ENCODE data around the gene MIA.
"Not testable (repeated sequence)": the region's sequence is repeated elsewhere in the genome, so short reads cannot be mapped to it uniquely, and the experiment has no call there.

MIA gene

DNA sequence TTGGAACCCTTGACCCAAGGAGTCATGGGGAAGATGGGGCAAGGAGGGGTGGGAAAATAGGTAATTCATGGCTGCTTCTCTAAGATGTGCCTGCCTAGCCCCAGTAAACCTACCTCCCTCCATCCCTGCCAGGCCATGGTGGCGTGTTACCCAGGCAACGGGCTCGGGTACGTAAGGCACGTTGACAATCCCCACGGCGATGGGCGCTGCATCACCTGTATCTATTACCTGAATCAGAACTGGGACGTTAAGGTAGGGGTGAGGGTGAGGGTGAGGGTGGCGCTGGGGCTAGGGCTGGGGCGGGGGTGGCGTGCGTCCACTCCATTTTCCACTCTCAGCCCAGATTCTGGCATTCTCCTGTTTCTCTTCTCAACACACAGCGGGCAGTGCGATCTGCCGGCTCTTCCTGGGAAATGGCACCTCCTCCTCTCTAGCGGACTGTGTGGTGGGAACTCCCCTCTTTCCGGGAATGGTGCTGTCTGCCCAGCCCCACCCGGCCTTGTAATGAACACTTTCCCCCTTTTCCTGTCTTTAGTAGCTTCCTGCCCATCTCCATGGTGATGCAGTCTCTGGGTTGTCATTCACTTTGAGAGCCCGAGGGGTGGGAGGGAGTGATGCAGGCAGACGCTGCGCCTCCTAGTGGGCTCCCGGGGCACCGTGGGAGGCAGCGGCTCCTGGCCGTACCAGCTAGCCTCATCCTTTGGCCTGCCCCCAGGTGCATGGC is 31.3 kb downstream of the MIA start:
- peaks cover 95% of the 10 kb centered on the region for H3K4me1 Mint-ChIP-seq
- H3K27me3 Mint-ChIP-seq: peaks cover 12% of the 10 kb centered on the region
- H3K27ac Mint-ChIP-seq: peak overlapping the region; percentile 96
- CTCF ChIA-PET: interaction anchor here (0.5 to 5.0 kb wide), 20 partner anchors 8 to 173 kb away, joined by 3 to 24 read pairs (median 4); partner anchors contain the start of genes ACTMAP, RAB4B and SNRPA
- DNase-seq: peak; percentile 86
- H3K36me3 Mint-ChIP-seq: peaks cover 67% of the 10 kb centered on the region
- peak overlapping the region; percentile 81 for H3K4me3 Mint-ChIP-seq
- no peaks in the 10 kb centered on the region for H3K9me3 Mint-ChIP-seq

DNA sequence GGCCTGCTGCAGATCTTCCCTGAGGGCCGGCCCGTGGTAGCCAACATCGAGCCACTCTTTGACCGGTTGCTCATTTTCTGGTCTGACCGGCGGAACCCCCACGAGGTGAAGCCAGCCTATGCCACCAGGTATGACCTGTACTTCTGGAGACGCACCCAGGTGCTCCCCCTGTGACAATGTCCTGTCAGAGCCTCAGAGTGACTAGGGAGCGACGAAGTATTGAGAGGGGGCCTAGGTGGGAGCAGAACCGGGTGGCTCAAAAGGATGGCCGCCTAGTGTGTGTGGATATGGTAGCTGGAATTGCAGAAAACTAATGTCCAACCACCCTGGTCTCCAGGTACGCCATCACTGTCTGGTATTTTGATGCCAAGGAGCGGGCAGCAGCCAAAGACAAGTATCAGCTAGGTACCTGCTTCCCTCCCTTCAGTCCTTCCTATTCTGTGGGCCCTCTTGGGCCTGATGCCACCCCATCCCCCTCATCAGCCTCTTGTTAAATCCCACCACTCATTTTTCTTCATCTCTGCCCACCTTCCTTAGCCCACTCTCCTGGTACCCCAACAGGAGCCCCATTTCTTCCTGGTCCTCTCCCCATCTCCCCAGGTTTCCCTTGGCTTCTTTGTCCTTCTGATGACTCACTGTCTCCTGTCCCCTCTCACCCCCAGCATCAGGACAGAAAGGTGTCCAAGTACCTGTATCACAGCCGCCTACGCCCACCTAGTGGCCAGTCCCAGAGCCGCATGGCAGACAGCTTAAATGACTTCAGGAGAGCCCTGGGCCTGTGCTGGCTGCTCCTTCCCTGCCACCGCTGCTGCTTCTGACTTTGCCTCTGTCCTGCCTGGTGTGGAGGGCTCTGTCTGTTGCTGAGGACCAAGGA is 32.1 kb downstream of the MIA start:
- CTCF ChIA-PET: interaction anchor here (0.8 to 5.0 kb wide), 17 partner anchors 9 to 174 kb away, joined by 3 to 24 read pairs (median 4); partner anchors contain the start of genes ACTMAP, RAB4B and SNRPA

DNA sequence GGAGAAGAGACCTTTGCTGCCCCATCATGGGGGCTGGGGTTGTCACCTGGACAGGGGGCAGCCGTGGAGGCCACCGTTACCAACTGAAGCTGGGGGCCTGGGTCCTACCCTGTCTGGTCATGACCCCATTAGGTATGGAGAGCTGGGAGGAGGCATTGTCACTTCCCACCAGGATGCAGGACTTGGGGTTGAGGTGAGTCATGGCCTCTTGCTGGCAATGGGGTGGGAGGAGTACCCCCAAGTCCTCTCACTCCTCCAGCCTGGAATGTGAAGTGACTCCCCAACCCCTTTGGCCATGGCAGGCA is 32.7 kb downstream of the MIA start:
- DNase-seq: no peak
- H3K4me3 Mint-ChIP-seq: peak overlapping the region; percentile 24

More for the DNA sequence above, 32.1 kb downstream of the MIA start:
- DNase-seq: no peak
- no peaks in the 10 kb centered on the region for H3K9me3 Mint-ChIP-seq
- H3K4me1 Mint-ChIP-seq: peaks cover 95% of the 10 kb centered on the region
- peak overlapping the region; percentile 96 for H3K27ac Mint-ChIP-seq
- peak overlapping the region; percentile 81 for H3K4me3 Mint-ChIP-seq
- peaks cover 59% of the 10 kb centered on the region for H3K36me3 Mint-ChIP-seq
- H3K27me3 Mint-ChIP-seq: peaks cover 20% of the 10 kb centered on the region

DNA sequence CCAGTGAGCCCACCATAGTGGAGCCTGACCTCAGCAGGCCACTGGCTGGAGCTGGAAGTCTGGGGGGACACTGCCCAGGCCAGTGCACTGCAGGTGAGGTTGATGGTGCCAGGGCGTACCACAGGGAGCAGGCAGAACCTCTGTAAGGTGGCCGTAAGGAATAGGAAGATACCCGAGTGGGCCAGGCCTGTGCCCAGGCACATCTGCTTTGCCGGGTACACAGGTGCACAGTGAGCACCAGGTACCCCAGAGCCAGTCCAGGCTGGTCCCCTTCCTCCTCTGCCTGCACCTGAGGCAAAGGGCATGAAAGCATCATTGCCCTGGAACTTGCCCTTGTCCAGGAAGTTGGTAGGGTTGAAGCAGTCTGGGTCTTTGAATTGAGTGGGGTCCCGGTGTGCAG is 33.2 kb downstream of the MIA start:
- DNase-seq: no peak
- CTCF ChIA-PET: interaction anchor here (1.2 to 5.0 kb wide), 4 partner anchors 10 to 147 kb away, joined by 3 to 24 read pairs (median 14); no protein-coding TSS in a partner anchor
- Mint-ChIP-seq H3K36me3 (peaks cover 55% of the 10 kb centered on the region), H3K27me3 (peaks cover 31% of the 10 kb centered on the region), H3K4me3 (no peak overlapping the region), H3K4me1 (peaks cover 91% of the 10 kb centered on the region), H3K9me3 (no peaks in the 10 kb centered on the region), H3K27ac (no peak overlapping the region)

More for the DNA sequence above, 32.7 kb downstream of the MIA start:
- Mint-ChIP-seq H3K36me3 (peaks cover 57% of the 10 kb centered on the region), H3K4me1 (peaks cover 95% of the 10 kb centered on the region), H3K27ac (peak overlapping the region; percentile 96), H3K9me3 (no peaks in the 10 kb centered on the region), H3K27me3 (peaks cover 26% of the 10 kb centered on the region)
- CTCF ChIA-PET: interaction anchor here (1.2 to 5.0 kb wide), 7 partner anchors 10 to 146 kb away, joined by 3 to 24 read pairs (median 9); partner anchors contain the start of gene RAB4B

DNA sequence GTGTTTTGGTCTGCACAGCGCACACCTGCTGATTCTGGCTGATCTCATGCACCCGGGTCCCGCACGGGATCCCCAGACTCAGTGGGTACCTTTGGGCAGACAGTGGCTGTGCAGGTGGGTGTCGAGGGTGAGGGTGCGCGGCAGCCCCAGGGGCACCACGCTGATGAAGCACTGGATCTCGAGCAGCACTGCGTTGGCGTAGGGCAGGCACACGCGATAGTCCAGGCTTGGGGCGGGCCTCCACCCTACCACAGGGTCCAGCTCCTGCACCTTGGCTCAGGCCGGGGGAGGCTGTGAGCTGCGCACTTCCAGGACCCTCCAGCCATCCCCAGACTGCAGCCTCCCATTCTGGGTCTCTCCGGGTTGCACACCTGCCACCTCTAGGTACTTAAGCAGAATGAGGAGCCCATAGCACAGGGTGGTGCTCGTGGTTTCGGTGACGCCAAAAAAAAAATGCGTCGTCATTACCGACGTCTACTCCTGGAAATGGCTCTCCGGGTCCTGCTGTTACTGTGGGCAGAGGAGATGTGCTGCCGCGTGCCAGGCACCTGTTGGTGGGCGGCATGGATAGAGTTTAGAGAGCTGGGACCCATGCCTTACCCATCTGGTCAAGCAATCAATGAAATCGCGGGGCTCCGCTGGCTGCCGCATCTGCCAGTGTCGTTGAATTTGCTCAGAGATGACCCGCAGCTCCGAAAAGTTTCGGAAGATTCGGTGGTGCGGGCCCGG is 34.2 kb downstream of the MIA start:
- no peak overlapping the region for H3K27ac Mint-ChIP-seq
- peaks cover 81% of the 10 kb centered on the region for H3K4me1 Mint-ChIP-seq
- H3K9me3 Mint-ChIP-seq: no peaks in the 10 kb centered on the region
- H3K4me3 Mint-ChIP-seq: no peak overlapping the region
- no peak for DNase-seq
- CTCF ChIA-PET: interaction anchor here (0.8 to 5.0 kb wide), 2 partner anchors 33 to 54 kb away, joined by 3 to 24 read pairs; no protein-coding TSS in a partner anchor
- H3K27me3 Mint-ChIP-seq: peaks cover 41% of the 10 kb centered on the region
- peaks cover 48% of the 10 kb centered on the region for H3K36me3 Mint-ChIP-seq

DNA sequence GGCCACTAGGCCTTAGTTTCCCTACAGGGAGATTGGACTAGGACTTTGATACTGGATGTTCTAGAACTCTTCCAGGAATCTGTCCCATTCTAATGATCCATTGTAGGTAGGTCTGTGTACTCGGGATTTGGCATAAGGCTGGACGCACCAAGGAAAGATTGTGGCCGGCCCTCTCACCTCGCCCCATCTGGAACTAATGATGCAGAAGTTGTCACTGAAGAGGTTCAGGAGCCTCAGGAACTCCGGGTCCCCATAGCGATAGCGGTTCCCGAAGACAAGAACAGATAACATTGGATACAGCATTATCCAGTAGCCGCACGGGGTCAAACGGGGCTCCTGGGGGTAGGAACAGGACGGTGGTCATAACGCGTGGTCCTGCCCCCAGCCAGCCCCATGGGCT is 34.8 kb downstream of the MIA start:
- CTCF ChIA-PET: interaction anchor here (0.8 kb wide), 1 partner anchor 33 kb away, joined by 3 read pairs; no protein-coding TSS in a partner anchor
- peak overlapping the region; percentile 68 for H3K27ac Mint-ChIP-seq
- H3K4me3 Mint-ChIP-seq: peak overlapping the region; percentile 87
- no peaks in the 10 kb centered on the region for H3K9me3 Mint-ChIP-seq
- peaks cover 74% of the 10 kb centered on the region for H3K4me1 Mint-ChIP-seq
- DNase-seq: no peak
- peaks cover 48% of the 10 kb centered on the region for H3K27me3 Mint-ChIP-seq
- H3K36me3 Mint-ChIP-seq: peaks cover 44% of the 10 kb centered on the region

DNA sequence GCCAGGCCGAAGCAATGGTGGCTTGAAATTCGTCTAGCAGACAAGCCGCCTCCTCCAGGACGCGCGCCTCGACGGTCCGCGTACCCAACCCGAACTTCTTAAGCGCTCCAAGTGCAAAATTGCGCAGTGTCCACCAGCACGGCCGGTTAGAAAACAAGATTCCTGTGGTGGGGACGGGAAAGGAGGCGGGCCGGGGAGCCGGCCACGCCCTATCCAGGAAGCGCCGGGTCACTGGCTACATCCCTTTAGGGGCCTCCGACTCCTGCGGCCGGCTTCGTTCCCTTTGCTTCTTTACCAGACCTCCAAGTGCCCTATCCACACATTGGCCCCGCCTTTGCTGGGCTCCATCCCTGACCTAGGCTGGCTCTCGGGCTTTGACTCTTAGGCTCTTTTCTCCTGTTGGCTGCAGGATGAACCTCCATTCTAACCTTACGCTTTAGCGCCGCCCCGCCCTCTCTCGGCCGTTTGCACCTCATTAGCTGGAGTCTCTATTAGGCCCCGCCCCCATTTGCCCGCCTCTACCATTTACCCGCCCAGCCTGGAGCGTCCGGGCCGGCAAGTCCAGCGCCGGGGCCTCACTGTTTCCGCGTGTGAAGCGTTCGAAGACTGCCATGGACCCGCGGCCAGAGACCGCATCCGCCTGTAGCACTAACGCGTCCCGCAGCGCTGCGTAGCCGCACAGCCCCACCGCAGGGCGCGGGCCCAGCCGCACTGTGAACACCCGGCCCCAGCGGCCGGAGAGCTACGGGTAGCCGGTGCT is 35.5 kb downstream of the MIA start:
- peaks cover 68% of the 10 kb centered on the region for H3K4me1 Mint-ChIP-seq
- peak; percentile 76 for DNase-seq
- H3K27me3 Mint-ChIP-seq: peaks cover 54% of the 10 kb centered on the region
- H3K36me3 Mint-ChIP-seq: peaks cover 37% of the 10 kb centered on the region
- H3K9me3 Mint-ChIP-seq, CTCF ChIA-PET: not testable (repeated sequence)
- peak overlapping the region; percentile 76 for H3K27ac Mint-ChIP-seq
- peak overlapping the region; percentile 87 for H3K4me3 Mint-ChIP-seq

DNA sequence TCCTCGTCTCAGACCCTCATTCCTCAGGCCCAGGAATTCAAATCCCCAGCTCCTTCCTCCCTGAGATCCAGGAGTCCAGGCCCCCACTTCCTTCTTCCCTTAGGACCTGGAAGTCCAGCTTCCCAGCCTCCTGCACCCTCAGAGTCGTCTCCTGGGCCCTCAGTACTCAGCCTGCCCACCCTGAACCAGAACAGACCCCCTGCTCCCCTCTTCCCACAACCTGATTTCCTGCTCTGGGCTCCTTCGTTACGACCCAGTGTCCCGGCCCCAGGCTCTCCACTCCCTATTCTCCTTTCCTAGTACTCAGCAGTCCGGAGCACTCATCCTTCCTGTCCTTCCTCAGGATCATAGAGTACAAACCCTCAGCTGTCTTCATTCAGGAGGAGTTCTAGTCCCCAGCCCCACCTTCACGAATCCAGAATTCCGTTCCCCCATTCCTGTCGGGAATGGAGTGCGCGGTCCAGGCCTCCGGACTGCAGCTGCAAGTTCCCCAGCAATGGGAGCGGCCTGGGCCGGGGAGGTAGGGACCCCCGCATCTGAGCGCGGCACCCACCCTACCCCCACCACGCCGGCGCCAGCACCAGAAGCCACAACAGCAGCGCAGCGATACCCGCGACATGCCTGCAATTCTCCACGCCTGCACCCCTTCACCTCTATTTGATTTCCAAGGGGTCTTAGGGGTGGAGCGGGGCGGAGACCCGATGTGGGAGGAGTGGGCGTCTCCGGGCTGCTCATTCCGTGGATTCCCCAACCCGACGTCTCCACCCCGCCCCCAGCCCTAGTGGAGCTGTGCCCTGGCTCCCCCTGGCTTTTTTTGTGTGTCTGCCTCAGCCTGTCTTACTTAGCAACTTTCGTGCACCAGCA is 36.4 kb downstream of the MIA start:
- Mint-ChIP-seq H3K4me3 (peak overlapping the region; percentile 87), H3K27ac (peak overlapping the region; percentile 58), H3K36me3 (peaks cover 36% of the 10 kb centered on the region), H3K4me1 (peaks cover 59% of the 10 kb centered on the region), H3K27me3 (peaks cover 61% of the 10 kb centered on the region), H3K9me3 (no peaks in the 10 kb centered on the region)
- DNase-seq: peak; percentile 50
- CTCF ChIA-PET: no interaction called here

DNA sequence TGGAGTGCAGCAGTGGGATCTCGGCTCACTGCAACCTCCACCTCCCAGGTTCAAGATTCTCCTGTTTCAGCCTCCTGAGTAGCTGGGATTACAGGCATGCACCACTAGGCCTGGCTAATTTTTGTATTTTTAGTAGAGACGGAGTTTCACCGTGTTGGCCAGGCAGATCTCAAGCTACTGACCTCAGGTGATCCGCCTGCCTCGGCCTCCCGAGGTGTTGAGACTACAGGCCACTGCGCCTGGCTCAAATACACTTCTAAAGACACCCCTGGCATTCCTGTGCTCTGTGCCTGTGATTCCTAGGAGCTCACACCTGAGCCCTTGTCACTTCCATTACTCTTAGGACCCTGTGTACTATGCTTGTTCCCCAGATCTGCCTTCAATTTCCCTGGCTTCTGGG is 37.2 kb downstream of the MIA start:
- H3K9me3 Mint-ChIP-seq, CTCF ChIA-PET, DNase-seq: not testable (repeated sequence)
- Mint-ChIP-seq H3K36me3 (peaks cover 29% of the 10 kb centered on the region), H3K4me3 (peak overlapping the region; percentile 87), H3K27ac (peak overlapping the region; percentile 37), H3K4me1 (peaks cover 50% of the 10 kb centered on the region), H3K27me3 (peaks cover 67% of the 10 kb centered on the region)

DNA sequence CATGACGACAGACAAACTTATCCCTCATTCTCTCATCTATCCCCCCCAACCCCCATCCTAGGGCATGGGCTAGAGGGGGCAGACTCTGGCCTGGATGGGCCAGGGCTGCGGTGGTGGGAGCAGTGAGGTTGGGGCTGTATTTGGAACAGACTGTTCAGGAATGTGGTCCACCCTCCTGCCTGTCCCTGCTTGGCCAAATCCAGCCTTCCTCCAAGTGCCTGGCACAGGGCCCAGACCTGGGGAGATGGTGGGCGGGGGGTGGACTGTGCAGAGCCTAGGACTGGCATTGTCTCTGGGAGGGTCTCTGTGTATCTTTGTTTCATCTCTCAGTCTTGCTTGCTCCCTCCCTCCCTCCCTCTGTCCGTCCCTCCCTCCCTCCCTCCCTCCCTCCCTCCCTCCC is 37.9 kb downstream of the MIA start:
- Mint-ChIP-seq H3K4me3 (no peak overlapping the region), H3K27me3 (peaks cover 72% of the 10 kb centered on the region), H3K4me1 (peaks cover 52% of the 10 kb centered on the region), H3K27ac (no peak overlapping the region), H3K9me3 (no peaks in the 10 kb centered on the region), H3K36me3 (peaks cover 24% of the 10 kb centered on the region)
- DNase-seq: no peak
- CTCF ChIA-PET: no interaction called here

DNA sequence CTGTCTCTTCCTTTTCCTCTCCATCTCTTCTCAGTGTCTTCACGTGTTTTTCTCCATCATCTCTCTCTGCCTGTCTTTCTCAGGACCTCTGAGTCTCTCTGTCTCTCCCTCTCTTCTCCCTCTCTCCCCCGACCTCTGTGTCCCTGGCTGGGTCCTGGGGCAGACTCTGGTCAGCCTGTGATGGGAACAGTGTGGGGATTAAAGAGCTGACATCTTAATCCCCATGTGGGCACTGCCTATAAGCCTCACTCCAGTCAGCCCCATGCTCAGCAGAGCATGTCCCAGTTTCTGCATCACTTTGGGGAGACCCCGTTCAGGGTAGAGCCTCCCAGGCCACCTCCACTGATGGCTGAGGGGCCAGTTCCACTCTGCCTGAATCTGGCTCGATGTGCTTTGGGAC is 39.9 kb downstream of the MIA start:
- Mint-ChIP-seq H3K36me3 (peaks cover 10% of the 10 kb centered on the region), H3K9me3 (no peaks in the 10 kb centered on the region), H3K4me3 (no peak overlapping the region), H3K4me1 (peaks cover 52% of the 10 kb centered on the region), H3K27ac (no peak overlapping the region), H3K27me3 (peaks cover 72% of the 10 kb centered on the region)
- no peak for DNase-seq
- CTCF ChIA-PET: no interaction called here

DNA sequence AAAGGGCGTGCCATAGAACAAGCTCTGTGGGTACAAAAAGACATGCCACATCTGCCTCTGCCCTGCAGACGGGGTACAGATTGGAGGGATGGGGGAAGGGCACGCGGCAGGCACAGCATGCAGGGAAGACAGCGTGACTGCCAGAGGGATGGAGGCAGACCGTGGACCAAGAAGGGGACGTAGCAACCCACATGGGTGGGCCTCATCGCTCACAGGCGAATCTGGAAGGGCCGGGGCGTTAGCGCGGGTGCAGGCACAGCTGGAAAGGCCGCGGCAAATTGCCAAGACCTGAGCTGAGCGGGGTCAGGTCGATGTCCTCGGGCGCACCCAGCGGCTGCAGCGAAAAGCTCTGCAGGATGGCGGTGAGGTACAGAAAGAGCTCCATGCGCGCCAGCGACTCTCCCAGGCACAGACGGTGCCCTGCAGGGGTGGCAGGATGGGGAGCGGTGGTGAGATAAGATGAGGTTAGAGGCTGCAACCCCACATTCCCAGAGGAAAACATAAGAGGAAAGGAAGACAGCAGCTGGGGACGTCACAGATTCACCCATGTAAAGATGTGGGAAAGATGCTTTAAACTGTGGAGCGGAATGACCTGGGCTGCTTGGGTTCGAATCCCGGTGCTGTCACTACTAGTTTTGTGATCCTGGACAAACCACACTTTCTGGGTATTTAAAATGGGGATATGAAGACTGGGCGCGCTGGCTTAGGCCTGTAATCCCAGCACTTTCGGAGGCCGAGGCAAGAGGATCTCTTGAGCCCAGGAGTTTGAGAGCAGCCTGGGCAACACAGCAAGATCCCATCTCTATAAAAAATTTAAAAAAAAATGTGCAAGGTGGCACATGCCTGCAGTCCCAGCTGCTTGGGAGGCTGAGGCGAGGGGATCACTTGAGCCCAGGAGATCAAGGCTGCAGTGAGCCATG is 43.4 kb downstream of the MIA start:
- Mint-ChIP-seq H3K27ac (peak overlapping the region; percentile 75), H3K4me1 (peaks cover 27% of the 10 kb centered on the region), H3K27me3 (peaks cover 39% of the 10 kb centered on the region), H3K4me3 (peak overlapping the region; percentile 59)
- not testable (repeated sequence) for H3K36me3 Mint-ChIP-seq, H3K9me3 Mint-ChIP-seq
- CTCF ChIA-PET: interaction anchor here (0.9 to 2.9 kb wide), 12 partner anchors 10 to 326 kb away, joined by 3 to 32 read pairs (median 4); partner anchors contain the start of gene RAB4B
- peak; percentile 78 for DNase-seq
